Loucy (cell line): ENCODE results near the gene PPP4R4.

Experiments used
- H2AFZ ChIP-seq: fragments of 200-600 bp; sonication (generic); 2 replicates; pipeline ENCODE4 v1.6.0; 2016; ENCODE audit warnings: antibody characterized with exemption, mild to moderate bottlenecking, low read length, moderate library complexity
- H3F3A ChIP-seq: fragments of 200-600 bp; 2 replicates; pipeline ENCODE4 v1.6.0; 2016; ENCODE audit warnings: antibody characterized with exemption, low read depth, mild to moderate bottlenecking
- H3K27me3 ChIP-seq: fragments of 200-600 bp; sonication (generic); 2 replicates; pipeline ENCODE4 v1.6.1; 2014; ENCODE audit warnings: low read length, mild to moderate bottlenecking; ENCODE audit not compliant: insufficient read depth, poor library complexity, severe bottlenecking
- H3K36me3 ChIP-seq: fragments of 200-600 bp; sonication (generic); 2 replicates; pipeline ENCODE4 v1.6.1; 2016; ENCODE audit warnings: low read length; ENCODE audit not compliant: insufficient read depth
- H3K4me1 ChIP-seq: fragments of 200-600 bp; sonication (generic); 2 replicates; pipeline ENCODE4 v1.5.1; 2014; ENCODE audit warnings: low read length, mild to moderate bottlenecking; ENCODE audit not compliant: insufficient read depth, poor library complexity, severe bottlenecking
- H3K4me2 ChIP-seq: fragments of 200-600 bp; sonication (generic); 2 replicates; pipeline ENCODE4 v1.6.0; 2014; ENCODE audit warnings: antibody characterized with exemption, low read length, low read depth, mild to moderate bottlenecking; ENCODE audit not compliant: poor library complexity, severe bottlenecking
- H3K4me3 ChIP-seq: fragments of 200-600 bp; sonication (generic); 2 replicates; pipeline ENCODE4 v1.5.1; 2014; ENCODE audit warnings: low read length, mild to moderate bottlenecking, mixed read lengths; ENCODE audit not compliant: poor library complexity, severe bottlenecking
- H3K79me2 ChIP-seq: fragments of 200-600 bp; sonication (generic); 2 replicates; pipeline ENCODE4 v1.6.1; 2014; ENCODE audit warnings: low read length; ENCODE audit not compliant: insufficient read depth
- H3K9ac ChIP-seq: fragments of 200-600 bp; sonication (generic); 2 replicates; pipeline ENCODE4 v1.6.0; 2014; ENCODE audit warnings: mild to moderate bottlenecking, low read depth, low read length, moderate library complexity; ENCODE audit not compliant: poor library complexity, severe bottlenecking
- H3K9me2 ChIP-seq: fragments of 200-600 bp; sonication (generic); replicated peaks from 2 replicates; pipeline ENCODE4 v1.6.1; 2016; ENCODE audit warnings: low read depth, low read length, mixed read lengths
- H3K9me3 ChIP-seq: fragments of 200-600 bp; sonication (generic); 2 replicates; pipeline ENCODE4 v1.6.1; 2014; ENCODE audit warnings: mild to moderate bottlenecking, antibody characterized with exemption, low read length, low read depth; ENCODE audit not compliant: insufficient read depth
- H4K20me1 ChIP-seq: fragments of 200-600 bp; sonication (generic); 2 replicates; pipeline ENCODE4 v1.6.0; 2014; ENCODE audit warnings: antibody characterized with exemption, low read length, mild to moderate bottlenecking; ENCODE audit not compliant: insufficient read depth, poor library complexity, severe bottlenecking
- CTCF ChIP-seq: fragments of 200-600 bp; sonication (generic); conservative IDR thresholded peaks from 2 replicates; pipeline ENCODE4 v1.5.1; 2014; ENCODE audit warnings: mild to moderate bottlenecking, antibody characterized with exemption, low read length
- EZH2phosphoT487 ChIP-seq: fragments of 200-600 bp; IDR thresholded peaks from 2 replicates; pipeline ENCODE4 v1.6.1; 2018; ENCODE audit warnings: antibody characterized with exemption, mild to moderate bottlenecking, moderate library complexity, borderline replicate concordance

The PPP4R4 gene

GRCh38 chr14:94306047-94306978 lies 132.2 kb downstream of the PPP4R4 start:
- no peak overlapping the region for H2AFZ ChIP-seq
- no peak overlapping the region for H3K4me2 ChIP-seq
- no peaks in the 10 kb centered on the region for H3K27me3 ChIP-seq
- H3K36me3 ChIP-seq: no peaks in the 10 kb centered on the region
- H3K9ac ChIP-seq: no peak overlapping the region
- no peaks in the 10 kb centered on the region for H4K20me1 ChIP-seq
- no peak overlapping the region for H3K4me3 ChIP-seq
- TF ChIP-seq EZH2phosphoT487 (no peak), CTCF (no peak)
- H3K9me2 ChIP-seq: no peaks in the 10 kb centered on the region
- H3F3A ChIP-seq: no peaks in the 10 kb centered on the region
- H3K9me3 ChIP-seq: peaks cover 13% of the 10 kb centered on the region; the same call in 1 of the 2 replicates
- no peaks in the 10 kb centered on the region for H3K4me1 ChIP-seq
- no peaks in the 10 kb centered on the region for H3K79me2 ChIP-seq

- H3K36me3 ChIP-seq: no peaks in the 10 kb centered on the region
- H3K4me3 ChIP-seq: no peak overlapping the region
- no peak overlapping the region for H2AFZ ChIP-seq
- H4K20me1 ChIP-seq: no peaks in the 10 kb centered on the region
- no peak overlapping the region for H3K9ac ChIP-seq
- H3K4me1 ChIP-seq: no peaks in the 10 kb centered on the region
- H3K9me3 ChIP-seq: peaks cover 13% of the 10 kb centered on the region; the same call in 1 of the 2 replicates
- no peaks in the 10 kb centered on the region for H3F3A ChIP-seq
- no peaks in the 10 kb centered on the region for H3K79me2 ChIP-seq
- no peaks in the 10 kb centered on the region for H3K27me3 ChIP-seq
- TF ChIP-seq CTCF: peak; percentile 28; the same call in 1 of the 2 replicates
- no peak for TF ChIP-seq EZH2phosphoT487
- no peaks in the 10 kb centered on the region for H3K9me2 ChIP-seq
- H3K4me2 ChIP-seq: no peak overlapping the region
Measured at GRCh38 chr14:94307410-94307992, 133.4 kb downstream of the PPP4R4 start.

- TF ChIP-seq CTCF: no peak
- TF ChIP-seq EZH2phosphoT487: no peak
- H4K20me1 ChIP-seq: no peaks in the 10 kb centered on the region
- H3K79me2 ChIP-seq: no peaks in the 10 kb centered on the region
- H3K4me3 ChIP-seq: no peak overlapping the region
- no peak overlapping the region for H2AFZ ChIP-seq
- H3K4me1 ChIP-seq: no peaks in the 10 kb centered on the region
- H3K9me3 ChIP-seq: peaks cover 13% of the 10 kb centered on the region; the same call in 1 of the 2 replicates
- no peaks in the 10 kb centered on the region for H3K9me2 ChIP-seq
- H3K4me2 ChIP-seq: no peak overlapping the region
- H3K27me3 ChIP-seq: no peaks in the 10 kb centered on the region
- no peaks in the 10 kb centered on the region for H3K36me3 ChIP-seq
- no peak overlapping the region for H3K9ac ChIP-seq
- H3F3A ChIP-seq: no peaks in the 10 kb centered on the region
Measured at GRCh38 chr14:94309721-94310120, 135.6 kb downstream of the PPP4R4 start.
